GM12801 (cell line): ENCODE results near the gene GRAMD2A.

ENCODE experiments used
- CTCF ChIP-seq: IDR thresholded peaks from one replicate; pipeline ENCODE4 v1.5.1; 2011; ENCODE audit warnings: control low read depth; ENCODE audit not compliant: insufficient read length; ENCODE audit errors: extremely low read depth

The GRAMD2A gene

GRCh38 chr15:72153269-72154000 is 44.2 kb downstream of the GRAMD2A start:
- TF ChIP-seq CTCF, result no peak

DNA sequence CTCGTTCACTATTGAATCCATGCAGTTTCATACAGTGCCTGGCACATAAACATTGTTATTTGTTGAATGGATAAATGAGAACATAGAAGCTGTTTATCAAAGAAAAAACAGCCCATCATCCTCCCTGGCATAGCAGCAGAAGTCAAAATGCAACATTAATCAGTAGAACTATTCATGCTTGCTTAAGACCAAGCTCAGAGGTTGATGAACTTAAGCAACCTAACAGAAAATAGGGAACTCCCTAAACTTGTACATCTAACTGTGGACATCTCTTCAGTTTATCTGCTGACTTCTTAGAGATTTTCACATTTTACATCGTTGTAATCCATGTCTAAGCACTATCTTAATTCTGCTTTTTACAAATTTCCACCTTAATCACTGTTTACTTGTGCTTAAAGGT is 50.2 kb downstream of the GRAMD2A start:
- TF ChIP-seq CTCF, result no peak

- TF ChIP-seq CTCF, result no peak
Measured at GRCh38 chr15:72146934-72147333, 50.7 kb downstream of the GRAMD2A start.

DNA sequence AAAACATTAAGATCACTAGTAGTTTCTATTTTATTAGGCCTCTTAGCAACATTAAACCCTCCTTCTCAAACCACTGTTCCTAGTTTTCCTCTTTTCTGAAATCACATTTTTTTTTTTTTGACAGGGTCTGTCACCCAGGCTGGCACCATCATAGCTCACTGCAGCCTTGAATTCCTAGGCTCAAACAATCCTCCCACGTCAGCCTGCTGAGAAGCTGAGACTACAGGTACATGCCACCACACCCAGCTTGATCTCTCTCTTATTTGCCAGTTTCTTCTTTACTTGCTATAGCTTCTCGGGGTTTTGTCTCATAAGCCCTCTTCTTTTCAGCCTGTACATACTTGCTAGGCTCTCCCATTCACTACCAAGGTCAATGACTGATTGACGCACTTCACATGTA is 51.4 kb downstream of the GRAMD2A start:
- TF ChIP-seq CTCF, result no peak

DNA sequence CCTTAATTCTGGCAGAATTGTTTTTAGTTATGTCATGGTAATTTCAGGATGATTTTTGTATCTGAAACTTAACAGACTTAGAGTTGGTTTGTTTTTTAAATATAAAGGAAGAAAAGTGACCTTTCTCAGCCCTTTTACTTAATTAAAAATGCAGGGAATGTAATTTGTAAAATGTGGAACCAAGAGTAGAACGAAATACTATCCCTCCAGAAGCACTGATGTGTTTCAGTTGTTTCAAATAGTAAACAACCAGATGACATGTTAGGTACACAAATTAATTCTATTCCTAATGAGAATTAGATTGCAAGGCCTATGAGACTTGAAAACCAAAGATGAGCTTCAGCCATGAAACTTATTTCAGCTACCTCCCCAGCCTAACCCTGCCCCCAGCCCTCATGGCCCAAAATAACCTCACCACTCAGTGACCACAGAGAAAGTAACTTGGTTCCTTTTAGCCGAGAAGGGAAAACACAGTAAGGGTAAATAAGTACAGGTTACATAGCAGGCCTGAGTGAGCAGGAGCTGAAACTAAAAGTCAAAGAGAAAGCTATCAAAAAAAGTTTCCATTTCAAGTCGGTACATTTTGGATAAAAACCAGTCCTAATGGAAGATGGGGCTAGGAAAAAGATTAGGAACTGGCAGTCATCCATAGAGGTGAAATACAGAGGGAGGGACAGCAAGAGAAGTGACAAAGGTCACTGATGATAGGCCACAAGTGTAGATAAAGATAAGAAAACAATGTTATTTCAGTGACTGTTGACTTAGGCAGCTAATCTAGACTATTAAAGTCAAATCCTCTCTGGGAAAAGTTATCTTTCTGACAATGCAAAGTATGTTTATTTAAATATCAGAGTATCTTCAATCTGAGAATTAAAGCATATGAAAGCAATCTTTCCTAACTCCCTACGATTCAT is 56.2 kb downstream of the GRAMD2A start:
- TF ChIP-seq CTCF, result no peak

- TF ChIP-seq CTCF, result no peak
Measured at GRCh38 chr15:72140088-72140487, 57.5 kb downstream of the GRAMD2A start.

GRCh38 chr15:72139667-72140066 is 57.9 kb downstream of the GRAMD2A start:
- TF ChIP-seq CTCF, result no peak
